NCI-H1436 treated with DMSO at 0.1 percent for 48 hours (cell line): ENCODE data around the gene ST8SIA3.
"Not testable (repeated sequence)": the region's sequence is repeated elsewhere in the genome, so short reads cannot be mapped to it uniquely, and the experiment has no call there.

ENCODE experiments used
- DNase-seq: peaks from one replicate; lab custom pipeline; 2025; lab: John Stamatoyannopoulos, UW

ST8SIA3 gene

GRCh38 chr18:57364460-57364859, 12.1 kb downstream of the ST8SIA3 start:
- no peak for DNase-seq

GRCh38 chr18:57366528-57367081, 14.2 kb downstream of the ST8SIA3 start:
- no peak for DNase-seq

GRCh38 chr18:57372444-57372843, 20.1 kb downstream of the ST8SIA3 start:
- no peak for DNase-seq

GRCh38 chr18:57373017-57373416, 20.7 kb downstream of the ST8SIA3 start:
- DNase-seq, result no peak

- no peak for DNase-seq
Observed at GRCh38 chr18:57376503-57376902, 24.1 kb downstream of the ST8SIA3 start.

GRCh38 chr18:57389271-57389670, 36.9 kb downstream of the ST8SIA3 start:
- no peak for DNase-seq

- no peak for DNase-seq
Observed at GRCh38 chr18:57390044-57390443, 37.7 kb downstream of the ST8SIA3 start.

- not testable (repeated sequence) for DNase-seq
Observed at GRCh38 chr18:57394749-57395148, 42.4 kb downstream of the ST8SIA3 start.

GRCh38 chr18:57396831-57397230, 44.5 kb downstream of the ST8SIA3 start:
- not testable (repeated sequence) for DNase-seq

GRCh38 chr18:57397440-57398132, 45.2 kb downstream of the ST8SIA3 start:
- no peak for DNase-seq

GRCh38 chr18:57404345-57404744, 52.0 kb downstream of the ST8SIA3 start:
- DNase-seq, result no peak

GRCh38 chr18:57409650-57410049, 57.3 kb downstream of the ST8SIA3 start:
- DNase-seq, result no peak

GRCh38 chr18:57410749-57411148, 58.4 kb downstream of the ST8SIA3 start:
- no peak for DNase-seq

GRCh38 chr18:57416542-57416941, 64.2 kb downstream of the ST8SIA3 start:
- no peak for DNase-seq
